Neural cell (in vitro differentiated cells): ENCODE results near the gene WDR26. TPM values are rescaled to one million over a fixed set of nuclear protein-coding genes. Genes with fewer than 3 reads are reported as not detected.
"Not testable (repeated sequence)": the region's sequence is repeated elsewhere in the genome, so short reads cannot be mapped to it uniquely, and the experiment has no call there.

Experiments used
- H2AFZ ChIP-seq: fragments of 200-600, 300-800 bp; sonication (generic), shearing (Covaris generic); 2 replicates; pipeline ENCODE4 v1.6.0; 2014; ENCODE audit warnings: low read depth, mild to moderate bottlenecking, antibody characterized with exemption, low read length, moderate library complexity
- H3F3A ChIP-seq: fragments of 200-600 bp; shearing (Covaris generic); 2 replicates; pipeline ENCODE4 v1.6.1; 2016; ENCODE audit warnings: mild to moderate bottlenecking, moderate library complexity, mixed read lengths, antibody characterized with exemption, low read length; ENCODE audit not compliant: insufficient read depth, poor library complexity, severe bottlenecking
- H3K27ac ChIP-seq: fragments of 200-600, 300-800 bp; sonication (generic), shearing (Covaris generic); 2 replicates; pipeline ENCODE4 v1.5.1; 2014; ENCODE audit warnings: mild to moderate bottlenecking, low read length, moderate library complexity
- H3K27me3 ChIP-seq: fragments of 300-800, 200-600 bp; sonication (generic), shearing (Covaris generic); 2 replicates; pipeline ENCODE4 v1.6.0; 2014; ENCODE audit warnings: mild to moderate bottlenecking, low read depth, low read length, moderate library complexity; ENCODE audit not compliant: insufficient read depth
- H3K36me3 ChIP-seq: fragments of 300-800, 200-600 bp; sonication (generic), shearing (Covaris generic); 2 replicates; pipeline ENCODE4 v1.5.1; 2014; ENCODE audit warnings: mild to moderate bottlenecking, antibody characterized with exemption, low read length, moderate library complexity; ENCODE audit not compliant: insufficient read depth
- H3K4me2 ChIP-seq: fragments of 300-800, 200-600 bp; sonication (generic), shearing (Covaris generic); 2 replicates; pipeline ENCODE4 v1.6.0; 2014; ENCODE audit warnings: mild to moderate bottlenecking, low read length
- H3K4me3 ChIP-seq: fragments of 300-800, 200-600 bp; sonication (generic), shearing (Covaris generic); 2 replicates; pipeline ENCODE4 v1.5.1; 2014; ENCODE audit warnings: mild to moderate bottlenecking, low read length, moderate library complexity
- H3K79me2 ChIP-seq: fragments of 200-600 bp; shearing (Covaris generic); replicated peaks from 2 replicates; pipeline ENCODE4 v1.6.0; 2014; ENCODE audit warnings: mild to moderate bottlenecking, low read length, moderate library complexity; ENCODE audit not compliant: insufficient read depth
- H3K9ac ChIP-seq: fragments of 300-800, 200-600 bp; sonication (generic), shearing (Covaris generic); 2 replicates; pipeline ENCODE4 v1.6.1; 2016; ENCODE audit warnings: mild to moderate bottlenecking, low read length, mixed read lengths
- H3K9me2 ChIP-seq: fragments of 200-600 bp; shearing (Covaris generic); 2 replicates; pipeline ENCODE4 v1.6.1; 2016; ENCODE audit warnings: mild to moderate bottlenecking, low read length, mixed read lengths; ENCODE audit not compliant: insufficient read depth
- H3K9me3 ChIP-seq: fragments of 200-600, 300-800 bp; sonication (generic), shearing (Covaris generic); 2 replicates; pipeline ENCODE4 v1.6.1; 2016; ENCODE audit warnings: mild to moderate bottlenecking, mixed run types, low read length, moderate library complexity, mixed read lengths
- H4K20me1 ChIP-seq: fragments of 200-600 bp; shearing (Covaris generic); 2 replicates; pipeline ENCODE4 v1.6.1; 2016; ENCODE audit warnings: mild to moderate bottlenecking, mixed run types; ENCODE audit not compliant: insufficient read depth
- CTCF ChIP-seq: fragments of 450-650 bp; IDR thresholded peaks from 2 replicates; pipeline ENCODE4 v1.5.1; 2014; ENCODE audit warnings: antibody characterized with exemption, mild to moderate bottlenecking, moderate library complexity; ENCODE audit not compliant: poor library complexity, severe bottlenecking
- EP300 ChIP-seq: fragments of 450-650 bp; conservative IDR thresholded peaks from 2 replicates; pipeline ENCODE4 v1.6.1; 2014; ENCODE audit warnings: antibody characterized with exemption, mild to moderate bottlenecking, moderate library complexity; ENCODE audit not compliant: poor library complexity, severe bottlenecking
- EZH2 ChIP-seq: fragments of 200-600, 300-800 bp; shearing (Covaris generic), sonication (generic); IDR thresholded peaks from 2 replicates; pipeline ENCODE4 v1.6.1; 2014; ENCODE audit warnings: antibody characterized with exemption, low read length, borderline replicate concordance, mild to moderate bottlenecking; ENCODE audit not compliant: insufficient read depth, poor library complexity, severe bottlenecking
- MXI1 ChIP-seq: fragments of 450-650 bp; conservative IDR thresholded peaks from 2 replicates; pipeline ENCODE4 v1.6.1; 2014; ENCODE audit warnings: antibody characterized with exemption, mild to moderate bottlenecking; ENCODE audit not compliant: poor library complexity, severe bottlenecking
- POLR2AphosphoS5 ChIP-seq: IDR thresholded peaks from 2 replicates; pipeline ENCODE4 v1.6.1; 2012
- RAD21 ChIP-seq: fragments of 450-650 bp; conservative IDR thresholded peaks from 2 replicates; pipeline ENCODE4 v1.6.1; 2014; ENCODE audit warnings: antibody characterized with exemption, mild to moderate bottlenecking, moderate library complexity
- REST ChIP-seq: IDR thresholded peaks from 2 replicates; pipeline ENCODE4 v1.6.1; 2012; ENCODE audit warnings: borderline replicate concordance
- SMC3 ChIP-seq: fragments of 450-650 bp; conservative IDR thresholded peaks from 2 replicates; pipeline ENCODE4 v1.6.1; 2014; ENCODE audit warnings: antibody characterized with exemption, mild to moderate bottlenecking, moderate library complexity; ENCODE audit not compliant: poor library complexity
- TAF1 ChIP-seq: IDR thresholded peaks from 2 replicates; pipeline ENCODE4 v1.6.1; 2012; ENCODE audit warnings: low read depth
- polyA plus RNA-seq: library from polyadenylated mRNA; depleted of rRNA; stranded (reverse); fragments of >200 nt; gene quantifications from 2 replicates; pipeline ENCODE4 v1.2.3, GENCODE V29; 2014

The WDR26 gene
- polyA plus RNA-seq, 1 donor from 2014 or later: 89.6 TPM

GRCh38 chr1:224353975-224354925 is 80.3 kb downstream of the WDR26 start:
- Histone ChIP-seq H3K36me3 (no peaks in the 10 kb centered on the region), H4K20me1 (no peaks in the 10 kb centered on the region), H3K79me2 (peaks cover 16% of the 10 kb centered on the region), H3K9me3 (no peaks in the 10 kb centered on the region), H3F3A (no peaks in the 10 kb centered on the region), H3K27ac (no peak overlapping the region), H3K9ac (no peak overlapping the region), H3K4me2 (no peak overlapping the region), H3K4me3 (no peak overlapping the region), H2AFZ (no peak overlapping the region), H3K27me3 (no peaks in the 10 kb centered on the region), H3K9me2 (no peaks in the 10 kb centered on the region)
- TF ChIP-seq CTCF (no peak), RAD21 (no peak), EZH2 (no peak), SMC3 (no peak), REST (no peak), TAF1 (no peak), MXI1 (no peak), EP300 (no peak), POLR2AphosphoS5 (no peak)

- not testable (repeated sequence) for H4K20me1 ChIP-seq
These were observed 82.0 kb downstream of the WDR26 start for GRCh38 chr1:224352436-224353085.

GRCh38 chr1:224349716-224350115 is 84.9 kb downstream of the WDR26 start:
- H3K27ac ChIP-seq, H3K27me3 ChIP-seq, H4K20me1 ChIP-seq, H3K9me3 ChIP-seq, H3K36me3 ChIP-seq, H3K9me2 ChIP-seq, H3F3A ChIP-seq, H3K9ac ChIP-seq, H2AFZ ChIP-seq, H3K4me3 ChIP-seq, H3K79me2 ChIP-seq, H3K4me2 ChIP-seq: not testable (repeated sequence)

More at GRCh38 chr1:224352436-224353085, 82.0 kb downstream of the WDR26 start:
- H2AFZ ChIP-seq, H3K4me2 ChIP-seq, H3K79me2 ChIP-seq, H3K9ac ChIP-seq, H3K27ac ChIP-seq, H3K27me3 ChIP-seq, H3K9me3 ChIP-seq, H3K9me2 ChIP-seq, H3K4me3 ChIP-seq, H3K36me3 ChIP-seq, H3F3A ChIP-seq: not testable (repeated sequence)
